GM18508 (cell line): Measurements from ENCODE around the gene CHPT1.
"Not testable (repeated sequence)": the region's sequence is repeated elsewhere in the genome, so short reads cannot be mapped to it uniquely, and the experiment has no call there.

ENCODE experiments used
- ATAC-seq: cut with Tn5 transposase; IDR thresholded peaks from one replicate; pipeline ENCODE4 v1.9.1; 2021; ENCODE audit warnings: moderate number of reproducible peaks; ENCODE audit not compliant: insufficient read depth, unreplicated experiment

Gene CHPT1

GRCh38 chr12:101697197-101697929 is at the start of gene CHPT1:
TSS of gene CHPT1 (plus strand) at chr12:101697640. CDS start at chr12:101697862, 222 bp downstream.
- peak; percentile 40 for ATAC-seq

GRCh38 chr12:101647711-101648110 is 49.7 kb upstream of the CHPT1 start:
- no peak for ATAC-seq

GRCh38 chr12:101648195-101648594 is 49.2 kb upstream of the CHPT1 start:
- ATAC-seq = no peak

GRCh38 chr12:101650346-101651117 is 46.9 kb upstream of the CHPT1 start:
- no peak for ATAC-seq

GRCh38 chr12:101653030-101653429 is 44.4 kb upstream of the CHPT1 start:
- ATAC-seq = no peak

GRCh38 chr12:101653503-101653902 is 43.9 kb upstream of the CHPT1 start:
- no peak for ATAC-seq

GRCh38 chr12:101654442-101654841 is 43.0 kb upstream of the CHPT1 start:
- ATAC-seq = no peak

- no peak for ATAC-seq
Observed at GRCh38 chr12:101655393-101655792, 42.0 kb upstream of the CHPT1 start.

- not testable (repeated sequence) for ATAC-seq
Observed at GRCh38 chr12:101660662-101661061, 36.8 kb upstream of the CHPT1 start.

- ATAC-seq = no peak
Observed at GRCh38 chr12:101663298-101663697, 34.1 kb upstream of the CHPT1 start.

GRCh38 chr12:101664992-101665391 is 32.4 kb upstream of the CHPT1 start:
- ATAC-seq = no peak

- no peak for ATAC-seq
Observed at GRCh38 chr12:101666052-101666728, 31.2 kb upstream of the CHPT1 start.

GRCh38 chr12:101667591-101667990 is 29.8 kb upstream of the CHPT1 start:
- ATAC-seq = no peak

GRCh38 chr12:101670007-101670671 is 27.3 kb upstream of the CHPT1 start:
- ATAC-seq = no peak

- ATAC-seq = peak; percentile 89
Observed at GRCh38 chr12:101671157-101671791, 26.2 kb upstream of the CHPT1 start.

- no peak for ATAC-seq
Observed at GRCh38 chr12:101671833-101672232, 25.6 kb upstream of the CHPT1 start.

GRCh38 chr12:101675555-101675954 is 21.9 kb upstream of the CHPT1 start:
- no peak for ATAC-seq

- ATAC-seq = not testable (repeated sequence)
Observed at GRCh38 chr12:101676497-101676896, 20.9 kb upstream of the CHPT1 start.

GRCh38 chr12:101678081-101678480 is 19.4 kb upstream of the CHPT1 start:
- ATAC-seq = no peak

GRCh38 chr12:101680240-101680639 is 17.2 kb upstream of the CHPT1 start:
- no peak for ATAC-seq
